ENCODE results near the gene CASTOR2. TPM values are rescaled to one million over a fixed set of nuclear protein-coding genes. Genes with fewer than 3 reads are reported as not detected.
"Not testable (repeated sequence)": the region's sequence is repeated elsewhere in the genome, so short reads cannot be mapped to it uniquely, and the experiment has no call there.

CASTOR2 gene
- total and polyA plus RNA-seq, 2 donors (not counting 3 experiments of a cell fraction or from before 2014, with no cell fraction given), result 9.6 to 25.1 TPM

DNA sequence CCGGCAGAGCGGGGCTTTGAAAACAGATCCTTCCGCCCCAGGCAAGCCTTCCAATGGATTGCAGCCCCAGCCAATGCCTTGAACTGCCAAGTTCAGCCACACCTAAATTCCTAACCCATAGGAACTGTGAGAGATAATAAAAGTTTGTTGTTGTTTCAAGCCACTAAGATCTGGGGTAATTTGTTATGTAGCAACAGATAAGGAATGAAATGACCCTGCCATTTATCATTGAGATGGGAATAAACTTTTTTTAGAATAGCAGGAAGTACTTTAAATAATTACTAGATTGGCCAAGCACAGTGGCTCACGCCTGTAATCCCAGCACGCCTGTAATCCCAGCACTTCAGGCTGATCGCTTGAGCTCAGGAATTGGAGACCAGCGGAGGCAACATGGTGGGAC lies 11.5 kb downstream of the CASTOR2 start:
- H3K9me3 ChIP-seq (replicated peaks; ENCODE audit: control insufficient read depth, insufficient read depth, low read length); H3K9me1 ChIP-seq (replicated peaks; ENCODE audit: control insufficient read depth, extremely low read depth, insufficient read depth, low read length); H2AFZ ChIP-seq (ENCODE audit: low read depth, low read length); BruUV-seq (replicated peaks); H3K4me1 ChIP-seq (ENCODE audit: control insufficient read depth, extremely low read depth, insufficient read depth, low read length); H3K27ac ChIP-seq (ENCODE audit: insufficient read depth, low read depth, low read length); POLR2A ChIA-PET; H4K20me1 ChIP-seq (replicated peaks; ENCODE audit: control insufficient read depth, extremely low read depth, insufficient read depth, low read length); H3K79me2 ChIP-seq (ENCODE audit: control insufficient read depth, insufficient read depth, low read length); H3K9ac ChIP-seq (replicated peaks; ENCODE audit: extremely low read depth, insufficient read depth, low read length); dilution Hi-C loops (cut with MboI; ENCODE audit: extremely low pct_ligation_motif_present, low sequenced_read_pairs); FAIRE-seq; DNase-seq (ENCODE audit: low read depth, low spot score); H3K36me3 ChIP-seq (ENCODE audit: control insufficient read depth in 2 of 2, extremely low read depth in 1 of 2, insufficient read depth in 2 of 2, low read length in 2 of 2); H3K27me3 ChIP-seq (ENCODE audit: control insufficient read depth in 2 of 2, insufficient read depth in 2 of 2, low read length in 2 of 2); intact Hi-C loops (cut with micrococcal nuclease); CTCF ChIA-PET; H3K4me3 ChIP-seq (replicated peaks in 1 of 3; ENCODE audit: insufficient read depth in 1 of 3, low read depth in 1 of 3, low read length in 3 of 3); H3K4me2 ChIP-seq (ENCODE audit: insufficient read depth, low read length): not testable (repeated sequence)

GRCh38 chr7:74977523-74977922 lies 13.0 kb downstream of the CASTOR2 start:
- CTCF ChIA-PET; DNase-seq (ENCODE audit: low read depth, low spot score); H3K4me2 ChIP-seq (ENCODE audit: insufficient read depth, low read length); H3K79me2 ChIP-seq (ENCODE audit: control insufficient read depth, insufficient read depth, low read length); H3K36me3 ChIP-seq (ENCODE audit: control insufficient read depth in 2 of 2, extremely low read depth in 1 of 2, insufficient read depth in 2 of 2, low read length in 2 of 2); H3K9ac ChIP-seq (replicated peaks; ENCODE audit: extremely low read depth, insufficient read depth, low read length); H3K27ac ChIP-seq (ENCODE audit: insufficient read depth, low read depth, low read length); H3K9me3 ChIP-seq (replicated peaks; ENCODE audit: control insufficient read depth, insufficient read depth, low read length); H4K20me1 ChIP-seq (replicated peaks; ENCODE audit: control insufficient read depth, extremely low read depth, insufficient read depth, low read length); POLR2A ChIA-PET; FAIRE-seq; H3K4me1 ChIP-seq (ENCODE audit: control insufficient read depth, extremely low read depth, insufficient read depth, low read length); H3K27me3 ChIP-seq (ENCODE audit: control insufficient read depth in 2 of 2, insufficient read depth in 2 of 2, low read length in 2 of 2); H2AFZ ChIP-seq (ENCODE audit: low read depth, low read length); dilution Hi-C loops (cut with MboI; ENCODE audit: extremely low pct_ligation_motif_present, low sequenced_read_pairs); BruUV-seq (replicated peaks); H3K9me1 ChIP-seq (replicated peaks; ENCODE audit: control insufficient read depth, extremely low read depth, insufficient read depth, low read length); H3K4me3 ChIP-seq (replicated peaks in 1 of 3; ENCODE audit: insufficient read depth in 1 of 3, low read depth in 1 of 3, low read length in 3 of 3); intact Hi-C loops (cut with micrococcal nuclease): not testable (repeated sequence)

- intact Hi-C loops (cut with micrococcal nuclease); POLR2A ChIA-PET: not testable (repeated sequence)
Measured at GRCh38 chr7:74988436-74988835, 23.9 kb downstream of the CASTOR2 start.

More at GRCh38 chr7:74988436-74988835, 23.9 kb downstream of the CASTOR2 start:
- H3K4me1 ChIP-seq (ENCODE audit: control insufficient read depth, extremely low read depth, insufficient read depth, low read length); DNase-seq (ENCODE audit: low read depth, low spot score); H3K9me3 ChIP-seq (replicated peaks; ENCODE audit: control insufficient read depth, insufficient read depth, low read length); H3K4me3 ChIP-seq (replicated peaks in 1 of 3; ENCODE audit: insufficient read depth in 1 of 3, low read depth in 1 of 3, low read length in 3 of 3); dilution Hi-C loops (cut with MboI; ENCODE audit: extremely low pct_ligation_motif_present, low sequenced_read_pairs); FAIRE-seq; CTCF ChIA-PET; H3K36me3 ChIP-seq (ENCODE audit: control insufficient read depth in 2 of 2, extremely low read depth in 1 of 2, insufficient read depth in 2 of 2, low read length in 2 of 2); H3K4me2 ChIP-seq (ENCODE audit: insufficient read depth, low read length); H3K79me2 ChIP-seq (ENCODE audit: control insufficient read depth, insufficient read depth, low read length); H2AFZ ChIP-seq (ENCODE audit: low read depth, low read length); H3K9ac ChIP-seq (replicated peaks; ENCODE audit: extremely low read depth, insufficient read depth, low read length); H3K27ac ChIP-seq (ENCODE audit: insufficient read depth, low read depth, low read length); H3K27me3 ChIP-seq (ENCODE audit: control insufficient read depth in 2 of 2, insufficient read depth in 2 of 2, low read length in 2 of 2); BruUV-seq (replicated peaks); H3K9me1 ChIP-seq (replicated peaks; ENCODE audit: control insufficient read depth, extremely low read depth, insufficient read depth, low read length); H4K20me1 ChIP-seq (replicated peaks; ENCODE audit: control insufficient read depth, extremely low read depth, insufficient read depth, low read length): not testable (repeated sequence)

Data from endothelial cell of umbilical vein (primary cell).